Measurements from ENCODE around the gene GCG. TPM values are rescaled to one million over a fixed set of nuclear protein-coding genes. Genes with fewer than 3 reads are reported as not detected.

Gene GCG
- total RNA-seq (2022) (not detected in 2 replicates), Bru-seq, nascent RNA (not detected), BruChase-seq, experiment 1, labeled RNA remaining after a 6-hour chase (not detected), BruChase-seq, experiment 2, labeled RNA remaining after a 2-hour chase (percentile 11 among the genes with signal in this experiment)
- long read RNA-seq: 0 reads

- Mint-ChIP-seq H3K4me3 (ENCODE audit: low read depth, unreplicated experiment) (no peak within 1 kb of the TSS), H3K4me1 (ENCODE audit: low read depth, unreplicated experiment) (peaks cover 11% of the 10 kb centered on the region), H3K9me3 (ENCODE audit: low read depth, unreplicated experiment) (no peaks in the 10 kb centered on the region), H3K36me3 (ENCODE audit: insufficient read depth, unreplicated experiment) (no peaks in the 10 kb centered on the region), H3K27ac (ENCODE audit: unreplicated experiment) (no peak within 1 kb of the TSS), H3K27me3 (ENCODE audit: unreplicated experiment) (no peaks in the 10 kb centered on the region)
- TF ChIP-seq CTCF (IDR thresholded peaks at IDR 0.05; ENCODE audit: unreplicated experiment): no peak
- DNase-seq: no peak
- CTCF ChIA-PET: no interaction called here
- intact Hi-C loops (cut with micrococcal nuclease; ENCODE audit: unreplicated experiment): no loop called here
- no TSS peak for BruUV-seq (replicated peaks)
Observed at GRCh38 chr2:162152147-162152546, at the start of gene GCG. GCG (minus strand) TSS chr2:162152247; CDS start chr2:162149178, 3,069 bp downstream.

GRCh38 chr2:162200636-162201035, 48.6 kb upstream of the GCG start:
- Mint-ChIP-seq H3K27me3 (ENCODE audit: unreplicated experiment) (no peaks in the 10 kb centered on the region), H3K27ac (ENCODE audit: unreplicated experiment) (no peak overlapping the region), H3K4me1 (ENCODE audit: low read depth, unreplicated experiment) (no peaks in the 10 kb centered on the region), H3K4me3 (ENCODE audit: low read depth, unreplicated experiment) (no peak overlapping the region), H3K36me3 (ENCODE audit: insufficient read depth, unreplicated experiment) (no peaks in the 10 kb centered on the region), H3K9me3 (ENCODE audit: low read depth, unreplicated experiment) (no peaks in the 10 kb centered on the region)
- TF ChIP-seq CTCF (IDR thresholded peaks at IDR 0.05; ENCODE audit: unreplicated experiment): no peak
- BruUV-seq (replicated peaks): no TSS peak
- CTCF ChIA-PET: no interaction called here
- no peak for DNase-seq
- intact Hi-C loops (cut with micrococcal nuclease; ENCODE audit: unreplicated experiment): no loop called here

- H3K27ac Mint-ChIP-seq (ENCODE audit: unreplicated experiment): no peak overlapping the region
- no TSS peak for BruUV-seq (replicated peaks)
- TF ChIP-seq CTCF (IDR thresholded peaks at IDR 0.05; ENCODE audit: unreplicated experiment): no peak
- H3K4me1 Mint-ChIP-seq (ENCODE audit: low read depth, unreplicated experiment): no peaks in the 10 kb centered on the region
- no peaks in the 10 kb centered on the region for H3K36me3 Mint-ChIP-seq (ENCODE audit: insufficient read depth, unreplicated experiment)
- H3K9me3 Mint-ChIP-seq (ENCODE audit: low read depth, unreplicated experiment): no peaks in the 10 kb centered on the region
- no peaks in the 10 kb centered on the region for H3K27me3 Mint-ChIP-seq (ENCODE audit: unreplicated experiment)
- H3K4me3 Mint-ChIP-seq (ENCODE audit: low read depth, unreplicated experiment): no peak overlapping the region
- intact Hi-C loops (cut with micrococcal nuclease; ENCODE audit: unreplicated experiment): no loop called here
- CTCF ChIA-PET: no interaction called here
- DNase-seq: no peak
Observed at GRCh38 chr2:162199913-162200312, 47.9 kb upstream of the GCG start.

GRCh38 chr2:162198239-162198638, 46.2 kb upstream of the GCG start:
- no peaks in the 10 kb centered on the region for H3K36me3 Mint-ChIP-seq (ENCODE audit: insufficient read depth, unreplicated experiment)
- no TSS peak for BruUV-seq (replicated peaks)
- H3K4me3 Mint-ChIP-seq (ENCODE audit: low read depth, unreplicated experiment): no peak overlapping the region
- no peaks in the 10 kb centered on the region for H3K27me3 Mint-ChIP-seq (ENCODE audit: unreplicated experiment)
- H3K9me3 Mint-ChIP-seq (ENCODE audit: low read depth, unreplicated experiment): no peaks in the 10 kb centered on the region
- intact Hi-C loops (cut with micrococcal nuclease; ENCODE audit: unreplicated experiment): no loop called here
- no peaks in the 10 kb centered on the region for H3K4me1 Mint-ChIP-seq (ENCODE audit: low read depth, unreplicated experiment)
- CTCF ChIA-PET: no interaction called here
- TF ChIP-seq CTCF (IDR thresholded peaks at IDR 0.05; ENCODE audit: unreplicated experiment): no peak
- DNase-seq: no peak
- no peak overlapping the region for H3K27ac Mint-ChIP-seq (ENCODE audit: unreplicated experiment)

Data from Calu3 (cell line).